Neural cell (in vitro differentiated cells): ENCODE results near the gene PGRMC1. TPM values are rescaled to one million over a fixed set of nuclear protein-coding genes. Genes with fewer than 3 reads are reported as not detected.

ENCODE experiments used
- H2AFZ ChIP-seq: fragments of 200-600, 300-800 bp; sonication (generic), shearing (Covaris generic); 2 replicates; pipeline ENCODE4 v1.6.0; 2014; ENCODE audit warnings: low read depth, mild to moderate bottlenecking, antibody characterized with exemption, low read length, moderate library complexity
- H3F3A ChIP-seq: fragments of 200-600 bp; shearing (Covaris generic); 2 replicates; pipeline ENCODE4 v1.6.1; 2016; ENCODE audit warnings: mild to moderate bottlenecking, moderate library complexity, mixed read lengths, antibody characterized with exemption, low read length; ENCODE audit not compliant: insufficient read depth, poor library complexity, severe bottlenecking
- H3K27ac ChIP-seq: fragments of 200-600, 300-800 bp; sonication (generic), shearing (Covaris generic); 2 replicates; pipeline ENCODE4 v1.5.1; 2014; ENCODE audit warnings: mild to moderate bottlenecking, low read length, moderate library complexity
- H3K27me3 ChIP-seq: fragments of 300-800, 200-600 bp; sonication (generic), shearing (Covaris generic); 2 replicates; pipeline ENCODE4 v1.6.0; 2014; ENCODE audit warnings: mild to moderate bottlenecking, low read depth, low read length, moderate library complexity; ENCODE audit not compliant: insufficient read depth
- H3K36me3 ChIP-seq: fragments of 300-800, 200-600 bp; sonication (generic), shearing (Covaris generic); 2 replicates; pipeline ENCODE4 v1.5.1; 2014; ENCODE audit warnings: mild to moderate bottlenecking, antibody characterized with exemption, low read length, moderate library complexity; ENCODE audit not compliant: insufficient read depth
- H3K4me2 ChIP-seq: fragments of 300-800, 200-600 bp; sonication (generic), shearing (Covaris generic); 2 replicates; pipeline ENCODE4 v1.6.0; 2014; ENCODE audit warnings: mild to moderate bottlenecking, low read length
- H3K4me3 ChIP-seq: fragments of 300-800, 200-600 bp; sonication (generic), shearing (Covaris generic); 2 replicates; pipeline ENCODE4 v1.5.1; 2014; ENCODE audit warnings: mild to moderate bottlenecking, low read length, moderate library complexity
- H3K79me2 ChIP-seq: fragments of 200-600 bp; shearing (Covaris generic); replicated peaks from 2 replicates; pipeline ENCODE4 v1.6.0; 2014; ENCODE audit warnings: mild to moderate bottlenecking, low read length, moderate library complexity; ENCODE audit not compliant: insufficient read depth
- H3K9ac ChIP-seq: fragments of 300-800, 200-600 bp; sonication (generic), shearing (Covaris generic); 2 replicates; pipeline ENCODE4 v1.6.1; 2016; ENCODE audit warnings: mild to moderate bottlenecking, low read length, mixed read lengths
- H3K9me2 ChIP-seq: fragments of 200-600 bp; shearing (Covaris generic); 2 replicates; pipeline ENCODE4 v1.6.1; 2016; ENCODE audit warnings: mild to moderate bottlenecking, low read length, mixed read lengths; ENCODE audit not compliant: insufficient read depth
- H3K9me3 ChIP-seq: fragments of 200-600, 300-800 bp; sonication (generic), shearing (Covaris generic); 2 replicates; pipeline ENCODE4 v1.6.1; 2016; ENCODE audit warnings: mild to moderate bottlenecking, mixed run types, low read length, moderate library complexity, mixed read lengths
- H4K20me1 ChIP-seq: fragments of 200-600 bp; shearing (Covaris generic); 2 replicates; pipeline ENCODE4 v1.6.1; 2016; ENCODE audit warnings: mild to moderate bottlenecking, mixed run types; ENCODE audit not compliant: insufficient read depth
- EP300 ChIP-seq: fragments of 450-650 bp; conservative IDR thresholded peaks from 2 replicates; pipeline ENCODE4 v1.6.1; 2014; ENCODE audit warnings: antibody characterized with exemption, mild to moderate bottlenecking, moderate library complexity; ENCODE audit not compliant: poor library complexity, severe bottlenecking
- EZH2 ChIP-seq: fragments of 200-600, 300-800 bp; shearing (Covaris generic), sonication (generic); IDR thresholded peaks from 2 replicates; pipeline ENCODE4 v1.6.1; 2014; ENCODE audit warnings: antibody characterized with exemption, low read length, borderline replicate concordance, mild to moderate bottlenecking; ENCODE audit not compliant: insufficient read depth, poor library complexity, severe bottlenecking
- MXI1 ChIP-seq: fragments of 450-650 bp; conservative IDR thresholded peaks from 2 replicates; pipeline ENCODE4 v1.6.1; 2014; ENCODE audit warnings: antibody characterized with exemption, mild to moderate bottlenecking; ENCODE audit not compliant: poor library complexity, severe bottlenecking
- POLR2AphosphoS5 ChIP-seq: IDR thresholded peaks from 2 replicates; pipeline ENCODE4 v1.6.1; 2012
- RAD21 ChIP-seq: fragments of 450-650 bp; conservative IDR thresholded peaks from 2 replicates; pipeline ENCODE4 v1.6.1; 2014; ENCODE audit warnings: antibody characterized with exemption, mild to moderate bottlenecking, moderate library complexity
- SMC3 ChIP-seq: fragments of 450-650 bp; conservative IDR thresholded peaks from 2 replicates; pipeline ENCODE4 v1.6.1; 2014; ENCODE audit warnings: antibody characterized with exemption, mild to moderate bottlenecking, moderate library complexity; ENCODE audit not compliant: poor library complexity
- TAF1 ChIP-seq: IDR thresholded peaks from 2 replicates; pipeline ENCODE4 v1.6.1; 2012; ENCODE audit warnings: low read depth
- polyA plus RNA-seq: library from polyadenylated mRNA; depleted of rRNA; stranded (reverse); fragments of >200 nt; gene quantifications from 2 replicates; pipeline ENCODE4 v1.2.3, GENCODE V29; 2014
- TF ChIP-seq, protein P1 (sequence below): fragments of 450-650 bp; IDR thresholded peaks from 2 replicates; pipeline ENCODE4 v1.5.1; 2014; ENCODE audit warnings: antibody characterized with exemption, mild to moderate bottlenecking, moderate library complexity; ENCODE audit not compliant: poor library complexity, severe bottlenecking
- TF ChIP-seq, protein P2 (sequence below): IDR thresholded peaks from 2 replicates; pipeline ENCODE4 v1.6.1; 2012; ENCODE audit warnings: borderline replicate concordance

Gene PGRMC1
- polyA plus RNA-seq, 1 donor from 2014 or later = 672 TPM

DNA sequence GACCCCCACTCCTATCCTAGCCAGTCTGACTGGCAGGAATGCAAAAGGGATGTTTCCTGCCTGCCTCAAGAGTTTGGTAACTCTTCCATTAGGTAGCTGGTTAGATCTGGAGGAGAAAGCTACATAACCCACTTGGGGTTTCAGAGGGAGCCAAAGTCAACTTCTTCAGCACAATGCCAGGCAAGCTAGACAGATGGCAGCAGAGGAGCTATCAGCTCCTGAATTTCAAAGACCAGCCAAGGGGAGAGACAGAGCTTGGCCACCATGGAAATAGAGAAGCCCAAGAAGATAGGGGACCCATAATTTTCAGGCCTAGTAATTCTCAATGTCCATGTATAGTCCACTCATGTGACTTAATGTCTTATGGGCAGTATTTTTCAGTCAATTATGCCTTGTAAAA is 56.4 kb downstream of the PGRMC1 start:
- H3K4me3 ChIP-seq = no peak overlapping the region
- H3K27me3 ChIP-seq = no peaks in the 10 kb centered on the region
- H3K36me3 ChIP-seq = no peaks in the 10 kb centered on the region
- H3K27ac ChIP-seq = no peak overlapping the region
- no peaks in the 10 kb centered on the region for H4K20me1 ChIP-seq
- no peaks in the 10 kb centered on the region for H3K9me2 ChIP-seq
- no peak overlapping the region for H3K4me2 ChIP-seq
- no peaks in the 10 kb centered on the region for H3K9me3 ChIP-seq
- no peaks in the 10 kb centered on the region for H3K79me2 ChIP-seq
- H2AFZ ChIP-seq = no peak overlapping the region
- H3F3A ChIP-seq = no peaks in the 10 kb centered on the region
- no peak overlapping the region for H3K9ac ChIP-seq
- no peak for TF ChIP-seq MXI1
- TF ChIP-seq SMC3 = no peak
- TF ChIP-seq, protein P1, sequence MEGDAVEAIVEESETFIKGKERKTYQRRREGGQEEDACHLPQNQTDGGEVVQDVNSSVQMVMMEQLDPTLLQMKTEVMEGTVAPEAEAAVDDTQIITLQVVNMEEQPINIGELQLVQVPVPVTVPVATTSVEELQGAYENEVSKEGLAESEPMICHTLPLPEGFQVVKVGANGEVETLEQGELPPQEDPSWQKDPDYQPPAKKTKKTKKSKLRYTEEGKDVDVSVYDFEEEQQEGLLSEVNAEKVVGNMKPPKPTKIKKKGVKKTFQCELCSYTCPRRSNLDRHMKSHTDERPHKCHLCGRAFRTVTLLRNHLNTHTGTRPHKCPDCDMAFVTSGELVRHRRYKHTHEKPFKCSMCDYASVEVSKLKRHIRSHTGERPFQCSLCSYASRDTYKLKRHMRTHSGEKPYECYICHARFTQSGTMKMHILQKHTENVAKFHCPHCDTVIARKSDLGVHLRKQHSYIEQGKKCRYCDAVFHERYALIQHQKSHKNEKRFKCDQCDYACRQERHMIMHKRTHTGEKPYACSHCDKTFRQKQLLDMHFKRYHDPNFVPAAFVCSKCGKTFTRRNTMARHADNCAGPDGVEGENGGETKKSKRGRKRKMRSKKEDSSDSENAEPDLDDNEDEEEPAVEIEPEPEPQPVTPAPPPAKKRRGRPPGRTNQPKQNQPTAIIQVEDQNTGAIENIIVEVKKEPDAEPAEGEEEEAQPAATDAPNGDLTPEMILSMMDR = no peak
- no peak for TF ChIP-seq POLR2AphosphoS5
- no peak for TF ChIP-seq EZH2
- no peak for TF ChIP-seq RAD21
- TF ChIP-seq TAF1 = no peak
- TF ChIP-seq EP300 = no peak
- TF ChIP-seq, protein P2, sequence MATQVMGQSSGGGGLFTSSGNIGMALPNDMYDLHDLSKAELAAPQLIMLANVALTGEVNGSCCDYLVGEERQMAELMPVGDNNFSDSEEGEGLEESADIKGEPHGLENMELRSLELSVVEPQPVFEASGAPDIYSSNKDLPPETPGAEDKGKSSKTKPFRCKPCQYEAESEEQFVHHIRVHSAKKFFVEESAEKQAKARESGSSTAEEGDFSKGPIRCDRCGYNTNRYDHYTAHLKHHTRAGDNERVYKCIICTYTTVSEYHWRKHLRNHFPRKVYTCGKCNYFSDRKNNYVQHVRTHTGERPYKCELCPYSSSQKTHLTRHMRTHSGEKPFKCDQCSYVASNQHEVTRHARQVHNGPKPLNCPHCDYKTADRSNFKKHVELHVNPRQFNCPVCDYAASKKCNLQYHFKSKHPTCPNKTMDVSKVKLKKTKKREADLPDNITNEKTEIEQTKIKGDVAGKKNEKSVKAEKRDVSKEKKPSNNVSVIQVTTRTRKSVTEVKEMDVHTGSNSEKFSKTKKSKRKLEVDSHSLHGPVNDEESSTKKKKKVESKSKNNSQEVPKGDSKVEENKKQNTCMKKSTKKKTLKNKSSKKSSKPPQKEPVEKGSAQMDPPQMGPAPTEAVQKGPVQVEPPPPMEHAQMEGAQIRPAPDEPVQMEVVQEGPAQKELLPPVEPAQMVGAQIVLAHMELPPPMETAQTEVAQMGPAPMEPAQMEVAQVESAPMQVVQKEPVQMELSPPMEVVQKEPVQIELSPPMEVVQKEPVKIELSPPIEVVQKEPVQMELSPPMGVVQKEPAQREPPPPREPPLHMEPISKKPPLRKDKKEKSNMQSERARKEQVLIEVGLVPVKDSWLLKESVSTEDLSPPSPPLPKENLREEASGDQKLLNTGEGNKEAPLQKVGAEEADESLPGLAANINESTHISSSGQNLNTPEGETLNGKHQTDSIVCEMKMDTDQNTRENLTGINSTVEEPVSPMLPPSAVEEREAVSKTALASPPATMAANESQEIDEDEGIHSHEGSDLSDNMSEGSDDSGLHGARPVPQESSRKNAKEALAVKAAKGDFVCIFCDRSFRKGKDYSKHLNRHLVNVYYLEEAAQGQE = no peak

Other genes with a start within 250 kb of the PGRMC1 start
- not detected in 2 replicates for gene CT47C1, start 163.3 kb upstream of the PGRMC1 start, polyA plus RNA-seq
- gene KIAA1210, start 108.5 kb upstream of the PGRMC1 start, polyA plus RNA-seq = 0.04 TPM in 1 of 2 replicates, not detected in the other
- not detected in 2 replicates for gene SLC25A43, start 163.1 kb downstream of the PGRMC1 start, polyA plus RNA-seq
- 158 and 163 TPM in 2 replicates for gene SLC25A5, start 232.2 kb downstream of the PGRMC1 start, polyA plus RNA-seq